Upper lobe of right lung (tissue), 1 donor: ENCODE measurements around the gene ZCCHC14. TPM values are rescaled to one million over a fixed set of nuclear protein-coding genes. Genes with fewer than 3 reads are reported as not detected.
A peak's percentile ranks its signal among the peaks of the same experiment; 100 is the strongest.

Experiments used
- ATAC-seq: fragments of 200-7000 bp; cut with Tn5 transposase; one replicate; pipeline ENCODE4 v1.9.1; 2020; ENCODE audit warnings: mild to moderate bottlenecking, moderate library complexity
- DNase-seq: peaks from one replicate; pipeline ENCODE4 v3.0.0-alpha.2; 2020
- H3K27ac ChIP-seq: fragments of 200-600 bp; one replicate; pipeline ENCODE4 v1.8.0; 2022
- H3K27me3 ChIP-seq: fragments of 200-600 bp; one replicate; pipeline ENCODE4 v1.8.0; 2022; ENCODE audit warnings: mild to moderate bottlenecking
- H3K36me3 ChIP-seq: fragments of 200-600 bp; one replicate; pipeline ENCODE4 v1.8.0; 2022
- H3K4me1 ChIP-seq: fragments of 200-600 bp; one replicate; pipeline ENCODE4 v1.8.0; 2022
- H3K4me3 ChIP-seq: fragments of 200-600 bp; one replicate; pipeline ENCODE4 v1.8.0; 2022; ENCODE audit warnings: mild to moderate bottlenecking
- H3K9me3 ChIP-seq: fragments of 200-600 bp; one replicate; pipeline ENCODE4 v1.8.0; 2022
- CTCF ChIP-seq: fragments of 200-600 bp; IDR thresholded peaks from one replicate; pipeline ENCODE4 v1.8.0; 2022; ENCODE audit warnings: antibody characterized with exemption
- intact Hi-C: fragments of 100-400 bp; cut with DNase I; formaldehyde crosslinking; loops from one replicate; pipeline ENCODE4 v1.11.0; 2022
- total RNA-seq: library from RNA; stranded (reverse); fragmentation: NEBNext Ultra II Directional; extraction: Animal tissue kit (Norgen Biotek cat#: 25700); gene quantifications from one replicate; pipeline ENCODE4 v1.2.1, GENCODE V29; 2021
- donor health status: DM: no; HTN: yes; CAD: no; lungs with severe emphysema.

ZCCHC14 gene
- total RNA-seq, 1 donor from 2014 or later, result 27.2 TPM

- Histone ChIP-seq H3K4me3 (no peak overlapping the region), H3K36me3 (peaks cover 33% of the 10 kb centered on the region), H3K9me3 (no peaks in the 10 kb centered on the region), H3K27ac (peak overlapping the region; percentile 65), H3K4me1 (peaks cover 59% of the 10 kb centered on the region), H3K27me3 (no peaks in the 10 kb centered on the region)
- TF ChIP-seq CTCF, result peak; percentile 39
- ATAC-seq (peak; percentile 92), DNase-seq (peak; percentile 94)
- intact Hi-C loops, result no loop called here
Measured at GRCh38 chr16:87461466-87461991, 31.3 kb downstream of the ZCCHC14 start.

GRCh38 chr16:87460936-87461335 is 31.9 kb downstream of the ZCCHC14 start:
- peaks cover 53% of the 10 kb centered on the region for H3K4me1 ChIP-seq
- ATAC-seq (no peak), DNase-seq (no peak)
- peaks cover 35% of the 10 kb centered on the region for H3K36me3 ChIP-seq
- TF ChIP-seq CTCF, result no peak
- no peaks in the 10 kb centered on the region for H3K9me3 ChIP-seq
- H3K27me3 ChIP-seq, result no peaks in the 10 kb centered on the region
- intact Hi-C loops, result no loop called here
- no peak overlapping the region for H3K4me3 ChIP-seq
- no peak overlapping the region for H3K27ac ChIP-seq

- Histone ChIP-seq H3K4me3 (no peak overlapping the region), H3K27me3 (no peaks in the 10 kb centered on the region), H3K36me3 (peaks cover 43% of the 10 kb centered on the region), H3K27ac (no peak overlapping the region), H3K4me1 (peaks cover 42% of the 10 kb centered on the region), H3K9me3 (no peaks in the 10 kb centered on the region)
- intact Hi-C loops, result no loop called here
- DNase-seq (peak; percentile 44), ATAC-seq (no peak)
- TF ChIP-seq CTCF, result no peak
Measured at GRCh38 chr16:87459833-87460232, 33.0 kb downstream of the ZCCHC14 start.

GRCh38 chr16:87459027-87459426 is 33.8 kb downstream of the ZCCHC14 start:
- Histone ChIP-seq H3K27me3 (no peaks in the 10 kb centered on the region), H3K36me3 (peaks cover 44% of the 10 kb centered on the region), H3K9me3 (no peaks in the 10 kb centered on the region), H3K4me1 (peaks cover 34% of the 10 kb centered on the region), H3K27ac (no peak overlapping the region), H3K4me3 (no peak overlapping the region)
- no peak for TF ChIP-seq CTCF
- DNase-seq (peak; percentile 30), ATAC-seq (no peak)
- intact Hi-C loops, result no loop called here

GRCh38 chr16:87458424-87458915 is 34.4 kb downstream of the ZCCHC14 start:
- peaks cover 28% of the 10 kb centered on the region for H3K4me1 ChIP-seq
- H3K4me3 ChIP-seq, result no peak overlapping the region
- H3K36me3 ChIP-seq, result peaks cover 49% of the 10 kb centered on the region
- H3K27ac ChIP-seq, result no peak overlapping the region
- no peaks in the 10 kb centered on the region for H3K9me3 ChIP-seq
- TF ChIP-seq CTCF, result no peak
- H3K27me3 ChIP-seq, result no peaks in the 10 kb centered on the region
- intact Hi-C loops, result no loop called here
- ATAC-seq, result no peak
- peak; percentile 41 for DNase-seq
